Measurements from ENCODE around the gene TMEM53. TPM values are rescaled to one million over a fixed set of nuclear protein-coding genes. Genes with fewer than 3 reads are reported as not detected.

The TMEM53 gene
- total RNA-seq, 1 donor from 2014 or later: 7.3 TPM

DNA sequence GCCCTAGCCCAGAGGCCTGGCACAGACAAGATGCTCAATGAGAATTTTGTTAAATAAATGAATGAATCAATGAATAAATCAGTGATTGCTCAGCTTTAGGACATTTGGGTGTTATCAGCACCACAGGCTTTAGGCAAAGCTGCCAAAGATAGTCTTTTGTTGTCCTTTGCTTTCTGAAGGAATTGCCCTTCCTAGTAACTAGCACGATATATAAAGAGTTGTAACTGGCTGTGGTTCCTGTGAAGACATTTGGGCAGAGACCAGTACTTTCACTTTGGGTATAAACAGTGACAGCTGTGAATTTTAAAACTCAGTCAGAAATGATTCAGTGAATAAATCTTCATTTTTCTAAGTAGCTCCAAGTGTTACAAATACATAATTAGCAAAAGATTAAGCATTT, 43.4 kb upstream of the TMEM53 start:
- Histone ChIP-seq H3K4me3 (ENCODE audit: insufficient read depth, low read depth, low read length) (no peak overlapping the region), H3K36me3 (ENCODE audit: insufficient read depth, low read length) (no peaks in the 10 kb centered on the region), H3K9me3 (ENCODE audit: insufficient read depth, low read depth, low read length) (no peaks in the 10 kb centered on the region), H2AFZ (ENCODE audit: low read depth, low read length) (no peak overlapping the region), H3K4me1 (ENCODE audit: insufficient read depth, low read length) (peaks cover 3% of the 10 kb centered on the region), H3K4me2 (ENCODE audit: low read length) (no peak overlapping the region), H3K79me2 (ENCODE audit: insufficient read depth, low read length) (no peaks in the 10 kb centered on the region), H3K9ac (ENCODE audit: low read length) (no peak overlapping the region), H3K27ac (ENCODE audit: low read depth, low read length) (no peak overlapping the region), H4K20me1 (ENCODE audit: insufficient read depth, low read length) (no peaks in the 10 kb centered on the region), H3K27me3 (ENCODE audit: insufficient read depth, low read length) (peaks cover 4% of the 10 kb centered on the region)
- Mint-ChIP-seq H3K36me3 (ENCODE audit: low read depth, unreplicated experiment) (no peaks in the 10 kb centered on the region), H3K4me3 (ENCODE audit: unreplicated experiment) (no peak overlapping the region), H3K27ac (ENCODE audit: unreplicated experiment) (no peak overlapping the region), H3K4me1 (ENCODE audit: low read depth, unreplicated experiment) (peaks cover 2% of the 10 kb centered on the region), H3K27me3 (ENCODE audit: low read depth, unreplicated experiment) (no peaks in the 10 kb centered on the region), H3K9me3 (ENCODE audit: unreplicated experiment) (no peaks in the 10 kb centered on the region)
- TF ChIP-seq, protein P1, sequence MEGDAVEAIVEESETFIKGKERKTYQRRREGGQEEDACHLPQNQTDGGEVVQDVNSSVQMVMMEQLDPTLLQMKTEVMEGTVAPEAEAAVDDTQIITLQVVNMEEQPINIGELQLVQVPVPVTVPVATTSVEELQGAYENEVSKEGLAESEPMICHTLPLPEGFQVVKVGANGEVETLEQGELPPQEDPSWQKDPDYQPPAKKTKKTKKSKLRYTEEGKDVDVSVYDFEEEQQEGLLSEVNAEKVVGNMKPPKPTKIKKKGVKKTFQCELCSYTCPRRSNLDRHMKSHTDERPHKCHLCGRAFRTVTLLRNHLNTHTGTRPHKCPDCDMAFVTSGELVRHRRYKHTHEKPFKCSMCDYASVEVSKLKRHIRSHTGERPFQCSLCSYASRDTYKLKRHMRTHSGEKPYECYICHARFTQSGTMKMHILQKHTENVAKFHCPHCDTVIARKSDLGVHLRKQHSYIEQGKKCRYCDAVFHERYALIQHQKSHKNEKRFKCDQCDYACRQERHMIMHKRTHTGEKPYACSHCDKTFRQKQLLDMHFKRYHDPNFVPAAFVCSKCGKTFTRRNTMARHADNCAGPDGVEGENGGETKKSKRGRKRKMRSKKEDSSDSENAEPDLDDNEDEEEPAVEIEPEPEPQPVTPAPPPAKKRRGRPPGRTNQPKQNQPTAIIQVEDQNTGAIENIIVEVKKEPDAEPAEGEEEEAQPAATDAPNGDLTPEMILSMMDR (IDR thresholded peaks at IDR 0.05; ENCODE audit: insufficient read depth, low read depth, low read length): no peak
- no peak for TF ChIP-seq EZH2 (IDR thresholded peaks at IDR 0.05; ENCODE audit: insufficient read depth, low read length)
- no peak for DNase-seq (ENCODE audit: low read depth)
- FAIRE-seq: no peak

DNA sequence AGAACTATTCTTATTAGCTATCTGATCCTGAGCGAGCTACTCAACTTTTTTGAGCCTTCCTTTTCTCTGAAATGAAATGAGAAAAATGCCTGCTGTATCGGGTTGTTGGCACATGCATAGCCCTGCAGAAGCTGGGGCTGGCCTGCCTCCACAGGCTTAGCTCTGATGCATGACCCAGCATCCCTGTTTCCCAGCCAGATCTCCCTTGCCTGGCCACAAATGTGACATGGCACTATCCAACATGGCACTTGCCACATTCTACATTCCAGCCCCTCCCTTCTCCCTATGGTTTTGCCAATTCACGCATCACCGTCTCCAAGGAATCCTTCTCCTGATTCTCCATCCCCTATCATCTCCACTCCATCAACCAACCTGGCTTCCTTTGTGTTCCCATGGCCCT, 42.9 kb upstream of the TMEM53 start:
- Mint-ChIP-seq H3K4me3 (ENCODE audit: unreplicated experiment) (no peak overlapping the region), H3K27me3 (ENCODE audit: low read depth, unreplicated experiment) (no peaks in the 10 kb centered on the region), H3K36me3 (ENCODE audit: low read depth, unreplicated experiment) (no peaks in the 10 kb centered on the region), H3K9me3 (ENCODE audit: unreplicated experiment) (no peaks in the 10 kb centered on the region), H3K27ac (ENCODE audit: unreplicated experiment) (no peak overlapping the region), H3K4me1 (ENCODE audit: low read depth, unreplicated experiment) (peaks cover 2% of the 10 kb centered on the region)
- H4K20me1 ChIP-seq (ENCODE audit: insufficient read depth, low read length): no peaks in the 10 kb centered on the region
- H2AFZ ChIP-seq (ENCODE audit: low read depth, low read length): no peak overlapping the region
- DNase-seq (ENCODE audit: low read depth) (no peak), FAIRE-seq (no peak)
- no peak overlapping the region for H3K4me2 ChIP-seq (ENCODE audit: low read length)
- H3K4me1 ChIP-seq (ENCODE audit: insufficient read depth, low read length): peaks cover 3% of the 10 kb centered on the region
- no peak overlapping the region for H3K9ac ChIP-seq (ENCODE audit: low read length)
- H3K27me3 ChIP-seq (ENCODE audit: insufficient read depth, low read length): peaks cover 4% of the 10 kb centered on the region
- H3K9me3 ChIP-seq (ENCODE audit: insufficient read depth, low read depth, low read length): no peaks in the 10 kb centered on the region
- no peak overlapping the region for H3K27ac ChIP-seq (ENCODE audit: low read depth, low read length)
- no peak overlapping the region for H3K4me3 ChIP-seq (ENCODE audit: insufficient read depth, low read depth, low read length)
- no peak for TF ChIP-seq EZH2 (IDR thresholded peaks at IDR 0.05; ENCODE audit: insufficient read depth, low read length)
- TF ChIP-seq, protein P1 (IDR thresholded peaks at IDR 0.05; ENCODE audit: insufficient read depth, low read depth, low read length): no peak
- no peaks in the 10 kb centered on the region for H3K36me3 ChIP-seq (ENCODE audit: insufficient read depth, low read length)
- H3K79me2 ChIP-seq (ENCODE audit: insufficient read depth, low read length): no peaks in the 10 kb centered on the region

DNA sequence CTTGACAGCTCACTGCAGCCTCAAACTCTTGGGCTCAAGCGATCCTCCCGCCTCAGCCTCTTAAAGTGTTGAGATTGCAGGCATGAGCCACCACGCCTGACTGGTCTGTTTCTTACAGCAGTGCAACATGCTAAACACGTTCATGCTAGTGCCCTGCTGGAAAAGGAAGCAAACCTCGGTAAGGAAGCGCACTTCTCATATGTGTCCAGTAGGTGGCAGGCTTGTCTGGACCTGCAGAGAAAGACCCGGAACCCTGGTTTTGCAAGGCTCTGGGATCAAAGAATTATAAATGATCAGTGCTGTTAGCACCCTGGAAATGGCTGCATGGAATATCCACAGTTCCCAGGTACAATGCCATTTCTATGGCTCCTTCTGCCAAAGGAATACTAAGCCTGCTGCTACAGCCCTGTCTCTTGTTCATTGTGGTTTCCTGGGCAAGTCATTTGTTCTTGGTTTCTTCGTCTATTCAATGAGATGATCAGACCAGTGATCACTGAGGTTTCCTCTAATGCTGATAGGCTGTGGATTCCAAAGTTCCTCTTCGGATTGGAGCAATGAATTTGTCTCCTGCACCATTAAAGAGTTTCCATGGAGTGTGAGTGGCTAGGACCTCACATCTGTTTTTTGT, 40.8 kb upstream of the TMEM53 start:
- H3K4me3 Mint-ChIP-seq (ENCODE audit: unreplicated experiment): no peak overlapping the region
- H3K27me3 ChIP-seq (ENCODE audit: insufficient read depth, low read length): peaks cover 4% of the 10 kb centered on the region
- no peak overlapping the region for H3K9ac ChIP-seq (ENCODE audit: low read length)
- H4K20me1 ChIP-seq (ENCODE audit: insufficient read depth, low read length): no peaks in the 10 kb centered on the region
- DNase-seq (ENCODE audit: low read depth): peak; percentile 40
- H3K79me2 ChIP-seq (ENCODE audit: insufficient read depth, low read length): no peaks in the 10 kb centered on the region
- H3K27ac ChIP-seq (ENCODE audit: low read depth, low read length): no peak overlapping the region
- H2AFZ ChIP-seq (ENCODE audit: low read depth, low read length): no peak overlapping the region
- peak; percentile 47 for FAIRE-seq
- no peaks in the 10 kb centered on the region for H3K9me3 ChIP-seq (ENCODE audit: insufficient read depth, low read depth, low read length)
- peaks cover 3% of the 10 kb centered on the region for H3K4me1 ChIP-seq (ENCODE audit: insufficient read depth, low read length)
- H3K4me1 Mint-ChIP-seq (ENCODE audit: low read depth, unreplicated experiment): peaks cover 2% of the 10 kb centered on the region
- no peaks in the 10 kb centered on the region for H3K9me3 Mint-ChIP-seq (ENCODE audit: unreplicated experiment)
- no peaks in the 10 kb centered on the region for H3K36me3 ChIP-seq (ENCODE audit: insufficient read depth, low read length)
- H3K4me2 ChIP-seq (ENCODE audit: low read length): no peak overlapping the region
- TF ChIP-seq, protein P1 (IDR thresholded peaks at IDR 0.05; ENCODE audit: insufficient read depth, low read depth, low read length): peak; percentile 96
- no peak for TF ChIP-seq EZH2 (IDR thresholded peaks at IDR 0.05; ENCODE audit: insufficient read depth, low read length)
- no peaks in the 10 kb centered on the region for H3K27me3 Mint-ChIP-seq (ENCODE audit: low read depth, unreplicated experiment)
- no peak overlapping the region for H3K27ac Mint-ChIP-seq (ENCODE audit: unreplicated experiment)
- no peak overlapping the region for H3K4me3 ChIP-seq (ENCODE audit: insufficient read depth, low read depth, low read length)
- H3K36me3 Mint-ChIP-seq (ENCODE audit: low read depth, unreplicated experiment): no peaks in the 10 kb centered on the region

All from astrocyte (in vitro differentiated cells and primary cell).